Breast epithelium (tissue), 4 donors: ENCODE data around the gene SNX30. TPM values are rescaled to one million over a fixed set of nuclear protein-coding genes. Genes with fewer than 3 reads are reported as not detected.

Experiments
- DNase-seq, 2 donors: peaks; one replicate each; pipeline ENCODE4 v3.0.0-alpha.2; 2019; ENCODE audit warnings: low spot score in 2 of 2
- H3K27ac ChIP-seq, 2 donors: fragments of 200-600 bp; sonication (generic) in 1 of 2; one replicate each; pipeline ENCODE4 v1.5.1; 2016 to 2019; ENCODE audit warnings: mild to moderate bottlenecking in 1 of 2
- H3K27me3 ChIP-seq, 2 donors: fragments of 200-600 bp; sonication (generic) in 1 of 2; one replicate each; pipeline versions ENCODE4 v1.5.1 to v1.6.0; 2017 to 2019; ENCODE audit warnings: control low read depth in 1 of 2, mild to moderate bottlenecking in 1 of 2
- H3K36me3 ChIP-seq: fragments of 200-600 bp; one replicate; pipeline ENCODE4 v1.5.1; 2019
- H3K4me1 ChIP-seq, 2 donors: fragments of 200-600 bp; sonication (generic); one replicate each; pipeline ENCODE4 v1.5.1; 2016 to 2019; ENCODE audit warnings: control low read depth in 1 of 2
- H3K4me3 ChIP-seq, 3 donors: fragments of 200-600 bp; sonication (generic); 1 replicate in 2 of 3; 2 replicates in 1 of 3; pipeline ENCODE4 v1.5.1; 2016 to 2019; ENCODE audit warnings: mild to moderate bottlenecking in 3 of 3, moderate library complexity in 2 of 3
- H3K9me3 ChIP-seq, 2 donors: fragments of 200-600 bp; sonication (generic) in 1 of 2; one replicate each; pipeline ENCODE4 v1.5.1; 2016 to 2019; ENCODE audit warnings: control low read depth in 1 of 2
- POLR2A ChIP-seq: fragments of 450-650 bp; IDR thresholded peaks from one replicate; pipeline ENCODE4 v1.6.1; 2016; ENCODE audit warnings: antibody characterized with exemption, mild to moderate bottlenecking, moderate library complexity
- POLR2AphosphoS5 ChIP-seq, 3 donors: sonication (generic); formaldehyde crosslinking; IDR thresholded peaks; one replicate each; pipeline ENCODE4 v1.6.1; 2017; ENCODE audit warnings: antibody characterized with exemption in 3 of 3
- intact Hi-C: fragments of 100-400 bp; cut with DNase I; formaldehyde crosslinking; loops from one replicate; pipeline ENCODE4 v1.15.1; 2023; ENCODE audit warnings: low total_unique reads
- total RNA-seq, 3 donors: library from RNA; depleted of rRNA; stranded (reverse); fragments of >200 nt; gene quantifications; one replicate each; pipeline ENCODE4 v1.1.0, GENCODE V29; 2016
- TF ChIP-seq, protein P1 (sequence below), 3 donors: fragments of 450-650 bp; IDR thresholded peaks; one replicate each; pipeline ENCODE4 v1.5.1; 2016 to 2017; ENCODE audit warnings: antibody characterized with exemption in 3 of 3, mild to moderate bottlenecking in 3 of 3, moderate library complexity in 3 of 3

SNX30 gene
- total RNA-seq, 3 donors from 2014 or later = 15.2 to 18.7 (median 16.4) TPM

- Histone ChIP-seq H3K9me3 (no peaks in the 10 kb centered on the region), H3K4me1 (no peaks in the 10 kb centered on the region), H3K27ac (no peak overlapping the region), H3K4me3 (no peak overlapping the region), H3K36me3 (no peaks in the 10 kb centered on the region), H3K27me3 (peaks cover 0 to 8% of the 10 kb centered on the region in 2 donors)
- intact Hi-C loops = no loop called here
- no peak for DNase-seq
- no peak for TF ChIP-seq POLR2A
- no peak for TF ChIP-seq POLR2AphosphoS5 (IDR thresholded peaks at IDR 0.05)
- TF ChIP-seq, protein P1, sequence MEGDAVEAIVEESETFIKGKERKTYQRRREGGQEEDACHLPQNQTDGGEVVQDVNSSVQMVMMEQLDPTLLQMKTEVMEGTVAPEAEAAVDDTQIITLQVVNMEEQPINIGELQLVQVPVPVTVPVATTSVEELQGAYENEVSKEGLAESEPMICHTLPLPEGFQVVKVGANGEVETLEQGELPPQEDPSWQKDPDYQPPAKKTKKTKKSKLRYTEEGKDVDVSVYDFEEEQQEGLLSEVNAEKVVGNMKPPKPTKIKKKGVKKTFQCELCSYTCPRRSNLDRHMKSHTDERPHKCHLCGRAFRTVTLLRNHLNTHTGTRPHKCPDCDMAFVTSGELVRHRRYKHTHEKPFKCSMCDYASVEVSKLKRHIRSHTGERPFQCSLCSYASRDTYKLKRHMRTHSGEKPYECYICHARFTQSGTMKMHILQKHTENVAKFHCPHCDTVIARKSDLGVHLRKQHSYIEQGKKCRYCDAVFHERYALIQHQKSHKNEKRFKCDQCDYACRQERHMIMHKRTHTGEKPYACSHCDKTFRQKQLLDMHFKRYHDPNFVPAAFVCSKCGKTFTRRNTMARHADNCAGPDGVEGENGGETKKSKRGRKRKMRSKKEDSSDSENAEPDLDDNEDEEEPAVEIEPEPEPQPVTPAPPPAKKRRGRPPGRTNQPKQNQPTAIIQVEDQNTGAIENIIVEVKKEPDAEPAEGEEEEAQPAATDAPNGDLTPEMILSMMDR (IDR thresholded peaks at IDR 0.05) = no peak
These were observed 141.0 kb downstream of the SNX30 start for GRCh38 chr9:112891521-112891920.

- intact Hi-C loops = no loop called here
- Histone ChIP-seq H3K4me3 (no peak overlapping the region), H3K27me3 (peaks cover 0 to 8% of the 10 kb centered on the region in 2 donors), H3K4me1 (no peaks in the 10 kb centered on the region), H3K27ac (no peak overlapping the region), H3K9me3 (no peaks in the 10 kb centered on the region), H3K36me3 (no peaks in the 10 kb centered on the region)
- DNase-seq = no peak
- no peak for TF ChIP-seq POLR2A
- TF ChIP-seq, protein P1 (IDR thresholded peaks at IDR 0.05) = no peak
- no peak for TF ChIP-seq POLR2AphosphoS5 (IDR thresholded peaks at IDR 0.05)
These were observed 142.4 kb downstream of the SNX30 start for GRCh38 chr9:112892981-112893380.

DNA sequence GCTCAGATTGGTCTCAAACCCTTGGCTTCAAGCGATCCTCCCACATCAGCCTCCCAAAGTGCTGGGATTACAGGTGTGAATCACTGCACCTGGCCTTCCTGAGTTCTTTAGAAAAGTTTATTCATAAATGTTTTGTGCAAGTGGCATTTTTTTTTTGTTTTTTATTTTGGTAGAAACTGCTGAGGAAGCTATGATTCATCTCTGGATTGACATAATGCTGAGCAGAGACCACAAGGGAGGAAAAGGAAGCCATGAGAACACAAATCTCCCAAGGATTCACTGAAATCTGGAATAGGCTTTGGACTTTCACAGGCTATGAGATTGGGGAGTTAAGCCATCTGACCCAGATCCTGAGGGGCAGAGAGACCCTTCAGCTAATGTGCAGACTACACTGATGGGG lies 143.5 kb downstream of the SNX30 start:
- DNase-seq = no peak
- no peaks in the 10 kb centered on the region for H3K36me3 ChIP-seq
- intact Hi-C loops = no loop called here
- no peaks in the 10 kb centered on the region for H3K9me3 ChIP-seq
- TF ChIP-seq POLR2A (no peak), POLR2AphosphoS5 (IDR thresholded peaks at IDR 0.05) (no peak)
- TF ChIP-seq, protein P1 (IDR thresholded peaks at IDR 0.05) = no peak
- H3K27me3 ChIP-seq = peaks cover 0 to 8% of the 10 kb centered on the region in 2 donors
- H3K4me3 ChIP-seq = no peak overlapping the region
- no peaks in the 10 kb centered on the region for H3K4me1 ChIP-seq
- no peak overlapping the region for H3K27ac ChIP-seq

- Histone ChIP-seq H3K27me3 (peaks cover 0 to 8% of the 10 kb centered on the region in 2 donors), H3K9me3 (no peaks in the 10 kb centered on the region), H3K4me1 (no peaks in the 10 kb centered on the region), H3K36me3 (no peaks in the 10 kb centered on the region), H3K27ac (no peak overlapping the region), H3K4me3 (no peak overlapping the region)
- intact Hi-C loops = no loop called here
- no peak for DNase-seq
- TF ChIP-seq, protein P1 (IDR thresholded peaks at IDR 0.05) = no peak
- TF ChIP-seq POLR2AphosphoS5 (IDR thresholded peaks at IDR 0.05) = no peak
These were observed 144.1 kb downstream of the SNX30 start for GRCh38 chr9:112894699-112895098.

DNA sequence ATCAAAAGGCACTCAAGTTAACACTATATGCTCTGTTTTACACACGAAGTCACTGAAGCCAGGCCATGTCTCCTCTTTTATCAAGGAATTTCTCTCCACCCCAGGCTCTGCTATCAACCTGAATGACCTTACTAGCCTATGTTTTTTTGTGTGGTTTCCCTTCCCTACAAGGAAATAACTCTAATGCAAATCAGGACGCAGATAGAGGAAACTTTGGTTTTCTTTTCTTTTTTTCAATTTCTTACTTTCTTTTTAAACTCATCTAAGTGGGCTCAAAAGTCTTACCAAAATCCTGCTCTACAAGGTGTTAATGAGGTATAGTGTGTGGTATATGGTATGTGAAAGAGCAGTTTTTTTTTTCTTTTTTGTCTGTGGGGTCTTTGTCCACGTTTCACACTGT lies 145.6 kb downstream of the SNX30 start:
- DNase-seq = no peak
- no peaks in the 10 kb centered on the region for H3K27me3 ChIP-seq
- TF ChIP-seq, protein P1 (IDR thresholded peaks at IDR 0.05) = no peak
- H3K36me3 ChIP-seq = no peaks in the 10 kb centered on the region
- intact Hi-C loops = no loop called here
- no peak overlapping the region for H3K4me3 ChIP-seq
- H3K9me3 ChIP-seq = no peaks in the 10 kb centered on the region
- H3K4me1 ChIP-seq = no peaks in the 10 kb centered on the region
- no peak overlapping the region for H3K27ac ChIP-seq
